ENCODE results near the gene DOK5.

The DOK5 gene

GRCh38 chr20:54608039-54608745, 132.8 kb downstream of the DOK5 start:
- DNase-seq (ENCODE audit: extremely low read depth, low read depth): no peak
- no peak overlapping the region for H3K4me3 ChIP-seq (replicated peaks; ENCODE audit: low read depth, low read length)
- no peak for TF ChIP-seq CTCF (IDR thresholded peaks at IDR 0.05; ENCODE audit: low read depth, low read length, missing control alignments)

GRCh38 chr20:54608943-54609342, 133.6 kb downstream of the DOK5 start:
- DNase-seq (ENCODE audit: extremely low read depth, low read depth): no peak
- TF ChIP-seq CTCF (IDR thresholded peaks at IDR 0.05; ENCODE audit: low read depth, low read length, missing control alignments): no peak
- H3K4me3 ChIP-seq (replicated peaks; ENCODE audit: low read depth, low read length): no peak overlapping the region

GRCh38 chr20:54611708-54612412, 136.5 kb downstream of the DOK5 start:
- no peak overlapping the region for H3K4me3 ChIP-seq (replicated peaks; ENCODE audit: low read depth, low read length)
- DNase-seq (ENCODE audit: extremely low read depth, low read depth): no peak
- no peak for TF ChIP-seq CTCF (IDR thresholded peaks at IDR 0.05; ENCODE audit: low read depth, low read length, missing control alignments)

GRCh38 chr20:54618412-54618811, 143.0 kb downstream of the DOK5 start:
- DNase-seq (ENCODE audit: extremely low read depth, low read depth): no peak
- no peak for TF ChIP-seq CTCF (IDR thresholded peaks at IDR 0.05; ENCODE audit: low read depth, low read length, missing control alignments)

GRCh38 chr20:54619181-54619580, 143.8 kb downstream of the DOK5 start:
- H3K4me3 ChIP-seq (replicated peaks; ENCODE audit: low read depth, low read length): no peak overlapping the region
- DNase-seq (ENCODE audit: extremely low read depth, low read depth): no peak
- TF ChIP-seq CTCF (IDR thresholded peaks at IDR 0.05; ENCODE audit: low read depth, low read length, missing control alignments): no peak

More at GRCh38 chr20:54618412-54618811, 143.0 kb downstream of the DOK5 start:
- H3K4me3 ChIP-seq (replicated peaks; ENCODE audit: low read depth, low read length): no peak overlapping the region

GRCh38 chr20:54619682-54620081, 144.3 kb downstream of the DOK5 start:
- no peak for DNase-seq (ENCODE audit: extremely low read depth, low read depth)
- no peak for TF ChIP-seq CTCF (IDR thresholded peaks at IDR 0.05; ENCODE audit: low read depth, low read length, missing control alignments)

More at GRCh38 chr20:54619682-54620081, 144.3 kb downstream of the DOK5 start:
- no peak overlapping the region for H3K4me3 ChIP-seq (replicated peaks; ENCODE audit: low read depth, low read length)

All from HFF-Myc (cell line).